HepG2 (cell line): ENCODE data around the gene CTNNBL1. TPM values are rescaled to one million over a fixed set of nuclear protein-coding genes. Genes with fewer than 3 reads are reported as not detected.

Experiments
- ARNT ChIP-seq: fragments of 450-650 bp; IDR thresholded peaks from 2 replicates; pipeline ENCODE4 v1.6.1; 2017
- ATF7-NPFF ChIP-seq: sonication (generic); formaldehyde crosslinking; IDR thresholded peaks from 2 replicates; pipeline ENCODE4 v1.8.1; 2023; ENCODE audit warnings: mild to moderate bottlenecking, low read depth, missing genetic modification reagents, moderate library complexity
- CC2D1A ChIP-seq: sonication (generic); formaldehyde crosslinking; IDR thresholded peaks from 2 replicates; pipeline ENCODE4 v1.8.1; 2023; ENCODE audit warnings: mild to moderate bottlenecking, missing genetic modification reagents
- GFI1 ChIP-seq: sonication (generic); formaldehyde crosslinking; IDR thresholded peaks from 2 replicates; pipeline ENCODE4 v1.5.0; 2020; ENCODE audit warnings: missing genetic modification reagents, mild to moderate bottlenecking, borderline replicate concordance
- GRHL1 ChIP-seq: sonication (generic); formaldehyde crosslinking; conservative IDR thresholded peaks from 2 replicates; pipeline ENCODE4 v1.8.0; 2022; ENCODE audit warnings: missing genetic modification reagents
- HDAC6 ChIP-seq: fragments of 200-600 bp; sonication (generic); IDR thresholded peaks from 2 replicates; pipeline ENCODE4 v1.7.0; 2017; ENCODE audit warnings: mild to moderate bottlenecking, antibody characterized with exemption, low read length, low read depth
- KDM4B ChIP-seq: sonication (generic); formaldehyde crosslinking; IDR thresholded peaks from 2 replicates; pipeline ENCODE4 v1.4.0; 2020; ENCODE audit warnings: missing genetic modification reagents
- KLF16 ChIP-seq, 2 experiments: sonication (generic) in 1 of 2; formaldehyde crosslinking in 1 of 2; IDR thresholded peaks; 2 replicates each; pipeline versions ENCODE4 v1.6.1 to v1.8.0; 2016 to 2023; ENCODE audit warnings: missing genetic modification reagents in 2 of 2, missing compliant biosample characterization in 1 of 2
- NFATC3 ChIP-seq: sonication (generic); formaldehyde crosslinking; IDR thresholded peaks from 2 replicates; pipeline ENCODE4 v1.5.1; 2020; ENCODE audit warnings: mild to moderate bottlenecking, missing genetic modification reagents
- NR2F1 ChIP-seq, 2 experiments: fragments of 450-650 bp in 1 of 2; formaldehyde crosslinking in 1 of 2; IDR thresholded peaks; 2 replicates each; pipeline versions ENCODE4 v1.5.0 to v1.6.1; 2016 to 2020; ENCODE audit warnings: mild to moderate bottlenecking in 1 of 2, missing compliant biosample characterization in 1 of 2, missing genetic modification reagents in 1 of 2, moderate library complexity in 1 of 2
- ONECUT2 ChIP-seq: sonication (generic); formaldehyde crosslinking; IDR thresholded peaks from 2 replicates; pipeline ENCODE4 v1.4.0; 2020; ENCODE audit warnings: missing genetic modification reagents
- STAG1 ChIP-seq: sonication (generic); formaldehyde crosslinking; IDR thresholded peaks from 2 replicates; pipeline ENCODE4 v1.4.0; 2020; ENCODE audit warnings: missing genetic modification reagents
- ZBTB25 ChIP-seq: IDR thresholded peaks from 2 replicates; pipeline ENCODE4 v1.6.1; 2018; ENCODE audit warnings: missing genetic modification reagents
- ZKSCAN5 ChIP-seq: sonication (generic); formaldehyde crosslinking; IDR thresholded peaks from 2 replicates; pipeline ENCODE4 v1.5.1; 2020; ENCODE audit warnings: mild to moderate bottlenecking, missing genetic modification reagents
- ZNF264 ChIP-seq: sonication (generic); formaldehyde crosslinking; IDR thresholded peaks from 2 replicates; pipeline ENCODE4 v1.4.0; 2020; ENCODE audit warnings: missing genetic modification reagents
- ZNF318 ChIP-seq: sonication (generic); formaldehyde crosslinking; IDR thresholded peaks from 2 replicates; pipeline ENCODE4 v1.4.0; 2020; ENCODE audit warnings: mild to moderate bottlenecking, missing genetic modification reagents
- ZNF451 ChIP-seq: sonication (generic); formaldehyde crosslinking; IDR thresholded peaks from 2 replicates; pipeline ENCODE4 v1.5.0; 2020; ENCODE audit warnings: mild to moderate bottlenecking, missing genetic modification reagents
- ZNF614 ChIP-seq: IDR thresholded peaks from 2 replicates; pipeline ENCODE4 v1.6.1; 2018; ENCODE audit warnings: missing biosample characterization, missing genetic modification reagents, inconsistent platforms, borderline replicate concordance
- ZNF709 ChIP-seq: sonication (generic); formaldehyde crosslinking; IDR thresholded peaks from 2 replicates; pipeline ENCODE4 v1.5.0; 2020; ENCODE audit warnings: mild to moderate bottlenecking, missing genetic modification reagents
- ZNF883 ChIP-seq: sonication (generic); formaldehyde crosslinking; IDR thresholded peaks from 2 replicates; pipeline ENCODE4 v1.5.1; 2020; ENCODE audit warnings: mild to moderate bottlenecking, missing genetic modification reagents; ENCODE audit errors: not compliant biosample characterization
- polyA plus RNA-seq, 8 experiments: library from polyadenylated mRNA; depleted of rRNA in 3 of 8; stranded (reverse) in 7 of 8; unstranded in 1 of 8; fragments of >200 nt; fragmentation: Illumina TruSeq in 4 of 8; extraction: Trizol in 4 of 8; gene quantifications; 2 replicates each; pipeline versions ENCODE4 v1.2.1 to v1.2.3, GENCODE V29; 2011 to 2016; ENCODE audit warnings: low read depth in 4 of 8, missing spikeins in 1 of 8, mixed read lengths in 1 of 8; ENCODE audit not compliant: insufficient read depth in 1 of 8
- total RNA-seq, 5 experiments: library from RNA; depleted of rRNA; stranded (reverse); fragments of >200 nt; fragmentation: Illumina TruSeq; extraction: Trizol; gene quantifications; 2 replicates each; pipeline ENCODE4 v1.2.3, GENCODE V29; 2016; ENCODE audit warnings: low read depth in 1 of 5
- TF ChIP-seq, protein P1 (sequence below): sonication (generic); formaldehyde crosslinking; IDR thresholded peaks from 2 replicates; pipeline ENCODE4 v1.8.1; 2023; ENCODE audit warnings: mild to moderate bottlenecking, missing genetic modification reagents

Gene CTNNBL1
- total and polyA plus RNA-seq, 2 of the 13 experiments (the other 11 are each of a cell fraction or from before 2014, with no cell fraction given) = 49.3 to 94.6 TPM

DNA sequence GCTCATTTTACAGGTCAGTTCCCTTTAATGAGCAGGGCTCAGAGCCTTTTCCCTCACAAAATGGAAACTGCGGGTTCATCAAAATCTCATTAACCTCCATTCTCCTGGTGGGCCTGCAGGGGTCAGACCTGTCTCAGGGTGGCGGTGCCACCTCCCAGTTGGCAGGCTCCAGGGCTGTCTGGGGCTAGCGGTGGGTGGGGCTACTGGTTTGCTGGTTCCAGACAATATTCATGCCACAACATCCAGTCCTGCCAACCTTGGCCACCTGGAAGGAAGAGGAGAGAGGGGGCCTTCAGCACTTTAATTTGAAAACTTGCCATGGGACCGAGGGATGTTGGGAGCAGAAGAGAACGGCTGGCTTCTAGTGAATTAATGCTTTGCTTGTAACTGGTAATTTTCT is 41.9 kb upstream of the CTNNBL1 start (continued):
- TF ChIP-seq CC2D1A (CRISPR knock-in tag) (no peak), ARNT (no peak), ATF7-NPFF (CRISPR knock-in tag) (no peak), ZNF264 (no peak), ONECUT2 (CRISPR knock-in tag) (no peak), ZNF883 (no peak), ZNF709 (CRISPR knock-in tag) (no peak), ZNF318 (no peak), GRHL1 (CRISPR knock-in tag) (no peak), GFI1 (CRISPR knock-in tag) (no peak), ZNF614 (no peak), NR2F1 (CRISPR knock-in tag; IDR thresholded peaks at IDR 0.05) (no peak), KLF16 (CRISPR knock-in tag; IDR thresholded peaks at IDR 0.05) (no peak), HDAC6 (no peak), ZBTB25 (no peak), NFATC3 (CRISPR knock-in tag) (no peak), ZNF451 (CRISPR knock-in tag) (no peak), KDM4B (no peak), STAG1 (peak; percentile 98), ZKSCAN5 (CRISPR knock-in tag) (no peak)
- TF ChIP-seq, protein P1, sequence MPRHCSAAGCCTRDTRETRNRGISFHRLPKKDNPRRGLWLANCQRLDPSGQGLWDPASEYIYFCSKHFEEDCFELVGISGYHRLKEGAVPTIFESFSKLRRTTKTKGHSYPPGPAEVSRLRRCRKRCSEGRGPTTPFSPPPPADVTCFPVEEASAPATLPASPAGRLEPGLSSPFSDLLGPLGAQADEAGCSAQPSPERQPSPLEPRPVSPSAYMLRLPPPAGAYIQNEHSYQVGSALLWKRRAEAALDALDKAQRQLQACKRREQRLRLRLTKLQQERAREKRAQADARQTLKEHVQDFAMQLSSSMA (CRISPR knock-in tag) = no peak
